Tibial nerve (tissue), 4 donors: ENCODE data around the gene HES2.

ENCODE experiments used
- EP300 ChIP-seq, 2 donors: sonication (generic); formaldehyde crosslinking; IDR thresholded peaks; one replicate each; pipeline ENCODE4 v1.6.1; 2017; ENCODE audit warnings: antibody characterized with exemption in 2 of 2, mild to moderate bottlenecking in 1 of 2
- POLR2A ChIP-seq, 2 donors: fragments of 450-650 bp; IDR thresholded peaks; one replicate each; pipeline ENCODE4 v1.6.1; 2017; ENCODE audit warnings: antibody characterized with exemption in 2 of 2, mild to moderate bottlenecking in 2 of 2, moderate library complexity in 2 of 2
- TF ChIP-seq, protein P1 (sequence below), 5 experiments: fragments of 200-600 bp in 3 of 5; fragments of 450-650 bp in 2 of 5; sonication (generic) in 3 of 5; IDR thresholded peaks; one replicate each; pipeline ENCODE4 v1.5.1; 2016 to 2019; ENCODE audit warnings: antibody characterized with exemption in 5 of 5, mild to moderate bottlenecking in 3 of 5, moderate library complexity in 2 of 5

DNA sequence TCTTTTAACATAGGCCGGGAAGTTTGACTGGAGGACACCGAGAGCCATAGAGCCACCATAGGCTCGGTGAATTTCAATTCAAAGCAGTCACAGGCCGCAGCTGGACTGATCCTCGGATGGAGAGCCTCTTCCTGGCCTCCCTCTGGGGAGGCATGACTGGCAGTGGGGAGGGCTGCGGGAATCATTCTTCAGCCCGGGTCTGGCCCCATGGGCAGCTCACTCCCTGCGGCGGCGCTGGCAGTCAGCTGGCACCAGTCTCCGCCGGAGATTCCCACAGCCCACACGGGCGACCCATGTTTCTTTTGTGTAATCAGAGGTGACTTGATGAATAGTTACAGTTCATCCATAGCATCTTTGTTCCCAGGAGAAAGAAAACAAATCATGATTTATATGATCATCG, 15.4 kb upstream of the HES2 start:
- TF ChIP-seq, protein P1, sequence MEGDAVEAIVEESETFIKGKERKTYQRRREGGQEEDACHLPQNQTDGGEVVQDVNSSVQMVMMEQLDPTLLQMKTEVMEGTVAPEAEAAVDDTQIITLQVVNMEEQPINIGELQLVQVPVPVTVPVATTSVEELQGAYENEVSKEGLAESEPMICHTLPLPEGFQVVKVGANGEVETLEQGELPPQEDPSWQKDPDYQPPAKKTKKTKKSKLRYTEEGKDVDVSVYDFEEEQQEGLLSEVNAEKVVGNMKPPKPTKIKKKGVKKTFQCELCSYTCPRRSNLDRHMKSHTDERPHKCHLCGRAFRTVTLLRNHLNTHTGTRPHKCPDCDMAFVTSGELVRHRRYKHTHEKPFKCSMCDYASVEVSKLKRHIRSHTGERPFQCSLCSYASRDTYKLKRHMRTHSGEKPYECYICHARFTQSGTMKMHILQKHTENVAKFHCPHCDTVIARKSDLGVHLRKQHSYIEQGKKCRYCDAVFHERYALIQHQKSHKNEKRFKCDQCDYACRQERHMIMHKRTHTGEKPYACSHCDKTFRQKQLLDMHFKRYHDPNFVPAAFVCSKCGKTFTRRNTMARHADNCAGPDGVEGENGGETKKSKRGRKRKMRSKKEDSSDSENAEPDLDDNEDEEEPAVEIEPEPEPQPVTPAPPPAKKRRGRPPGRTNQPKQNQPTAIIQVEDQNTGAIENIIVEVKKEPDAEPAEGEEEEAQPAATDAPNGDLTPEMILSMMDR (IDR thresholded peaks at IDR 0.05), result no peak
- no peak for TF ChIP-seq POLR2A (IDR thresholded peaks at IDR 0.05)
- no peak for TF ChIP-seq EP300 (IDR thresholded peaks at IDR 0.05)
